Activated CD8-positive, alpha-beta memory T cell treated with anti-CD3 and anti-CD28 coated beads for 48 hours (primary cell): ENCODE data around the gene SYNPO.

Experiments used
- DNase-seq, 3 experiments: peaks; one replicate each; pipeline ENCODE4 v3.0.0-alpha.2; 2020; ENCODE audit warnings: low read depth in 2 of 3, low spot score in 2 of 3

SYNPO gene

DNA sequence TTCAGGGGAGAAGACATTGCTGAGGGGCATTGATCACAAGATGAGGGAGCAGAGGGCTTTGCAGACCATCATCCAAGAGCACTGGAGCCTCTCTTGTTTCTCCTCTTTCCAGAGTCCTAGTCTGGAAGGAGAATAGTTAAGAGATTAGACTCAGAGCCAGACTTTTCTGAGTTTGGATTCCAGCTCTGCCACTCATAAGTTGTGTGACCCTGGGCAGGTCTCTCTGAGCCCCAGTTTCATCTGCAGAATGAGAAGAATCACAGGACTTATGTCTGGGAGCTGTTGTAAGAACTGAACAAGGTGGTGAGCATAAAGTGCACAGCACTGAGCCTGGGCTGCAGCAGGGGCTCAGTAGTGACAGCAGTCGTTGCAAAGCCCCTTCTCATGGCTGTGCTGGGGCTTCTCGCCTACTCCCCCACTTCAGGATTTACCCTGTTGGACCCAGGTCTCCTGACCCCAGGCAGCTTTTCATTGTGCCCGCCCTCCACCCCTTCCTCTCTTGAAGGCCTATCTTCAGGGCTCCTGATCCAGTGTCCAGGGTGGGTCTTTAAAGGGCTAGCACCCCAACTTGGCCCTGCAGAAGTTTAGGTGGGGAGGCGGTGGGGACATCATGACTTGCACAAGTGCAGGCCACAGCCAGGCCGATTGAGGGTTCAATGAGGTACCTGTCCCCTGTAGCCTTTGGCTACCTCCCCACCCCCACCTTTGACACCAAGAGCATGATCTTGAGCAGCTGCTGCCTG, 1.5 kb downstream of the SYNPO start:
- DNase-seq, result no peak

GRCh38 chr5:150642567-150642927, 2.1 kb downstream of the SYNPO start:
- no peak for DNase-seq

DNA sequence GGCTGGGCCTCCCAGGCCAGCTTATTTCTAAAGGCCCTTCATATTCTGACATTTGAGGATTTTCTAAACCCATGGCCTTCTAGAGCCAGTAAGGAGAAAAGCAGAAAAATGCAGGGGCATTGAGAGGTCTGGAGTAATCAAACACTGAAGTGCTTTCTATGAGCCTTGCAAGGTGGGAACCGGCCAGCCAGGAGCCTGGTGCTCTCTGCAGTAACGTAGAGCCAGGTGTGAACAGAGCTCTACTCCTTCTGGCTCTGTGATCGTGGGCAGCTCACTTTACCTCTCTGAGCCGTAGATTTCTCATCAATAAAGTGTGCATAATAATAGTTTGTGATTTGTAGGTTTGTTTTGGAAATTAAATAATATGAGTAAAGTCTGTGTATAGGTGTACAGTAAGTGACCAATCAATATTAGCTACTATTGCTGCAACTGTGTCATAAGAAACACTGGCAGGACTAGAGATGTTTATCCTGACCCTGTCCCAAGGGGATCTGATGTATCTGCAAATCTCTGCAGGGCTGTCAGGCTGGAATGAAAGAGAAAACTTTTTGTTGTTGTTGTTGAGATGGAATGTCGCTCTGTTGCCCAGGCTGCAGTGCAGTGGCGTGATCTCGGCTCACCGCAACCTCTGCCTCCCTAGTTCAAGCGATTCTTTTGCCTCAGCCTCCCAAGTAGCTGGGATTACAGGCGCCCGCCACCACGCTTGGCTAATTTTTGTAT, 2.7 kb downstream of the SYNPO start:
- DNase-seq, result no peak

DNA sequence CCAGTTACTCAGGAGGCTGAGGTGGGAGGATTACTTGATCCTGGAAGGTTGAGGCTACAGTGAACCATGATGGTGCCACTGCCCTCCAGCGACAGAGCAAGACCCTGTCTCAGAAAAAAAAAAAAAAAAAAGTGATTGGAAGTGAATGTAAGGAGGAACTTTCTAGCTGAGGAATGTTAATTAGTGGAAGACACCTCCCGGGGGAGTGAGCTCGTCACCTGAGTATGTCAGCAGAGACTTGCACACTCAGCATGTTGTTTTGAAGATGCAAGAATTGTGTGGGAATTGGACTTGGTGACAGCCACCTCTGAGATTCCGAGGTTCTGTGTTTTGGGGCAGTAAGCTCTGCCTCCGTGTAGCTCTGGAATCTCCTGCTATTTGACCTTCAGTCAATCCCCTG, 3.6 kb downstream of the SYNPO start:
- no peak for DNase-seq

DNA sequence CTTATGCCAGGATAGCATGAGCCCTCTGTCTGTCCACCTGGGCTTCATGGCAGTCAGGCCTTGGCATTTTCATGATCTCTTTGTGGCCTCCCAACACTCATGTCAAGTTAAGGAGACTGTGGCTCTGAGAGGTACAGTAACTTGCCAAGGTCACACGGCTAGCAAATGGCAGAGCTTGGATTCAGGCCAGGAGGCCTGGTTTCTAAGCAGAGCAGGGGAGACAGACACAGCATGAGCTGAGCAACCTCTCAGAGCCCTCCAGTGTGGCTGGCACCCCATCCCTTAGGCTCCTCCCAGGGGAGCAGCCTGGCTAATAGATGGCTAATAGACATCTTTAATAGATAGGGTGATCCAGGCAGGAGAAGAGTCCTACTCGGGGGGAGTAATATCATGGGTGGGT, 4.1 kb downstream of the SYNPO start:
- DNase-seq, result no peak

GRCh38 chr5:150645070-150645700, 4.7 kb downstream of the SYNPO start:
- DNase-seq, result no peak

- DNase-seq, result no peak
These were observed 7.1 kb downstream of the SYNPO start for GRCh38 chr5:150647275-150648251.

- DNase-seq, result no peak
These were observed 8.0 kb downstream of the SYNPO start for GRCh38 chr5:150648294-150649107.

- DNase-seq, result no peak
These were observed 8.9 kb downstream of the SYNPO start for GRCh38 chr5:150649108-150650020.

- no peak for DNase-seq
These were observed 9.9 kb downstream of the SYNPO start for GRCh38 chr5:150650021-150651006.

DNA sequence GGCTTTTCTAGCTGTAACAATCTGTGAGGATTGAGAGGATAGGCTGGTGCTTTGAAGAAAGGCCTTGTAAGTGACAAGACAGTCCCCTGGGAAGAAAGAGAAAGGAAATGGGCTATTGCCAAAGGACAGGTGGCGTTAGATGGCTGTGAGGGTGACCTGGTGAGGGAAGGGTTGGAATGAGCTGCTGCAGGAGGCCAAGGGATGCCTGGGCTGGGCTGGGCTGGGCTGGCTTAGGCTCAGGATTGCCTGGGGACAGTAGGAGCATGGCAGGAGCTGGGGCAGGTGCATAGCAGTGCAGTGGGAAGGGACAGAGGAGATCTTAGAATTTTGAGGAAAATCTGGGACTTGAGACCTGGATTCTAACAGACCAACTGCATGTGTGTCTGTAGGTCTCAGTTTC, 10.9 kb downstream of the SYNPO start:
- no peak for DNase-seq

DNA sequence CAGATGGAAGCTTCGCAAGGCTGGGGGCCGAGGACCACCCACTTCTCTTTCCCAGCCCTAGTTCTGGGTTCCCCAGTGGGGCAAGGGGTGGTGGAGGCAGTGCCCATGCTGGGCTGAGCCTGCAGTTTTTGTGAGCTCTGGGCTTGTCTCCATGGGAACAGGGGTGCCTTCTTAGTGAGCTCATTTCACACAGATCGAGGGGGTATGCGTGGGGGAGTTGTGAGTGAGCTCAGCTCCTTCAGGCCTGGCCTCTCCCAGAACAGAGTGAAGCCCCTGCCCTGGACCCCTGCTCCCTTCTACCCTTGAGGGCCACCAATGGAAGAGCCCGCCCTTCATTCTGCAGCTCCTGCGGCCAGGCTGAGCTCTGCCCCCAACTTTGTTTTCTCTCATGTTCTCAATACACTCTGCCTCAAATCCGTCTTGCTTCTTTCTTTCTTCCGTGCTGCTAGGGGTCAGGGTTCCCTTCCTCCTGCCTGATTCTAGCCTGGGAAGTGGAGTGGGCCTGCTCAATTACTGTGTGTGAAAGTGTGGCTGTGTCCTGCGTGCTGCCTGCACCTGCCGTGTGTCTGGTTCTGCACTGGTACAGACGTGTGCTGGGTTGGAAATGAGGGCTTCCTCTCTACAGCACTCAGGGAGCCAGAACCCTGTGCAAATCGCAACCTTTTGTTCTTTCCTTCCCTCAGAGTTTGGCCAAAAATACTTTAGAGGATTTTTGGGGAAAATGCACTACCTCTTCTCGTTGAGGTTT, 11.6 kb downstream of the SYNPO start:
- no peak for DNase-seq

GRCh38 chr5:150653145-150653761, 12.8 kb downstream of the SYNPO start:
- no peak for DNase-seq

GRCh38 chr5:150653762-150654556, 13.5 kb downstream of the SYNPO start:
- no peak for DNase-seq

GRCh38 chr5:150655221-150655620, 14.8 kb downstream of the SYNPO start:
- no peak for DNase-seq
